GM18861 (cell line): ENCODE data around the gene KLRG1.

Experiments
- ATAC-seq: cut with Tn5 transposase; IDR thresholded peaks from one replicate; pipeline ENCODE4 v1.9.1; 2021; ENCODE audit not compliant: unreplicated experiment

The KLRG1 gene

DNA sequence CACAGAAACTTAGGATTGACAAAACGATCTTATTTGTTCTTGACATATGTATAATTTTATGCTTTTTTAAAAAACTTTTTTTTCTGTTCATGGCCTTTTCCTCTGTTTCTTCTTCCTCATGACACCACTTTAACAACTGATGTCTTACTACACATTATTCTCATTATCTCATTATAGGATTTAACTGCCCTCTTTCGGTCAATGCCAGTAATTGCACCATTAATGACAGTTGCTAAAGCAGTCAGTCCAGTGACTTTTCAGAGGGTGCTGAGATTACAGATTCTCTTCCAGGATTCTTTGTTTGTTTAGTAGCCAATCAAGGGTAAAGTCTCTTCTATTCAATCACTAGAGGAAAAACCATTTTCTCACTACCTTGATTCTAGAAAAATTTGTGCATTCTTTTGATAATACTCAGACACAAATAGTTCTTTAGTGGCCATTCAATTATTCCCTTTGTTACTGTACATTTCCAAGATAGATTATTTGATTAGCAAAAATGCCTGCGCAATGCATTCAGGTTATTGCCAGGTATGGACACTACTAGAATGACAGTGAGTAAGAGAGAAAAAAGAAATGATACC is 50.1 kb downstream of the KLRG1 start:
- ATAC-seq: no peak

DNA sequence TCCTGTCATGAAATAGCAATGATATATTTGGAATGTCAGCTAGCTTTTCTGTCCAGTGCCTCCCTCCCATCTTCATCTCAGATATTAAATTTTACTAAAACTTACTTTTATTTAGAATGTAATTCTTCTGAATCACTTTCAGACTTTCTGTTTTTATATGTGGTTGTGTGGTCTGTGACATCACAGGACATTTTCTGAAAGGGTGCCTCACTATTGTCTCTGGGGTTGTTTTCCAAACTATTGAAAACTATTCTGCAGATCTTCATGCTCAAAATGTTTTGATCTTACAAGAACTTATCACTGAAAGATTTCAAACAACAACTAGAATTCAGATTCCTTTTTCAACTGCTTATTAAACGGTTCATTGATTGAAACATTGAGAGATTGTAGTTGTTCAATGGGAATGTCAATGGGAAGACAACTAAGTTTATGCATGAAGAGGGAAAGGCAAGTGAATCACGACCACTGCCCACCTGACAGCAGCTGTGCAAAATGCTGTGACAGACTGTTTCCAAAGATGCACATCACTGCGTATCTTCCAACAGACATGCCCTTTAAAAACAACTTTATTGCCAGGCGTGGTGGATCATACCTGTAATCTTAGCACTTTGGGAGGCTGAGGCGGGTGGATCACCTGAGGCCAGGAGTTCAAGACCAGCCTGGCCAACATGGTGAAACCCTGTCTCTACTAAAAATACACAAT is 51.3 kb downstream of the KLRG1 start:
- no peak for ATAC-seq

DNA sequence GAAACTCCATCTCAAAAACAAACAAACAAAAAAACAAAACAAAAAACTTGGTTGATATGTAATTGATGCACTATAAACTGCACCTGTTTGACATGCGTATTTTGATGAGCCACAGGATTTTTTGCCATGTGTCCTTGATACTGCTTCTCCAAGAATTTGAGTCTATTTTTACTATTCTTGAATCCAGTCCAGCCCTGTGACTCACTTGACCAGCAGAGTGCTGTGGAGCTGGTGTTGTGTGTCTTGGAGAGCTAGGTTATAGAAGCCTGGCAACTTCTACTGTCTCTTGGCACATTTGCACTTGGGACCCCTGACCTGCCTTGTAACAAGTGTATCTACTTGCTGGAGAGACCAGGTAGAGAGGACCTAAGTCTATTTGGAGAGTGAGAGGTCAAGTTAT is 52.0 kb downstream of the KLRG1 start:
- no peak for ATAC-seq

DNA sequence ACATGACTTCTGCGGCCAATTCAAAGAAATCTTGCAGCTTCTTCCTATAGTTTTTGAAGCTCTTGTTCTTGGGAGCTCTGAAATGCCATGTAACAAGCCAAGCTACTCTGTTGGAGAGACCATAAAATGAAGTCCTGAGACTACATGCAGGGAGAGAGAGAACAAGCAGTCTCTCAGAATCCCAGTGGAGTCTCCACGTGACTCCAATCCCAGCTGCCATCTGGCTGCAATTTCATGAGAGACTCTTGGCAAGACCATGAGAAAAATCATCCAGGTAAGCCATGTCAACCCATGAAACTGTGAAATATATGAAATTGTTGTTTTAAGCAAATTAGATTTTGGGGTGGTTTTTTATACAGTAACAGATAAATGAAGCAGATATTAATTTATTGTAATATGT is 54.4 kb downstream of the KLRG1 start:
- ATAC-seq: no peak

DNA sequence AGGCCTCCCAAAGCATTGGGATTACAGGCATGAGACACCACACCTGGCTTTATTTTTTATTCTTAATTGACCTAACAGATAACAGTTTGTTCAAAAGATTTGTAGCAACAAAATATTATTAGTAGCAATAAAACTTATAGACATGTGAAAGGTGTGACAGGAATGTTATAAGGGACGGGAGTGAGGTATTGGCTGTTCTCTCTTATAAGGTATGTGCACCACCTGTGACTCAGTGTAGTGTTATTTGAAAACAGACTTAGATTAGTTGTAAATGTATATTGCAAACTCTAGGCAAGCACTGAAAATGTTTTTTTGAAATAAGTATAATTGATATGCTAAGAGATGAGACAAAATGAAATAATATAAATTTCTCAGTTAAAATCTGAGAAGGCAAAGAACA is 57.8 kb downstream of the KLRG1 start:
- ATAC-seq: no peak

DNA sequence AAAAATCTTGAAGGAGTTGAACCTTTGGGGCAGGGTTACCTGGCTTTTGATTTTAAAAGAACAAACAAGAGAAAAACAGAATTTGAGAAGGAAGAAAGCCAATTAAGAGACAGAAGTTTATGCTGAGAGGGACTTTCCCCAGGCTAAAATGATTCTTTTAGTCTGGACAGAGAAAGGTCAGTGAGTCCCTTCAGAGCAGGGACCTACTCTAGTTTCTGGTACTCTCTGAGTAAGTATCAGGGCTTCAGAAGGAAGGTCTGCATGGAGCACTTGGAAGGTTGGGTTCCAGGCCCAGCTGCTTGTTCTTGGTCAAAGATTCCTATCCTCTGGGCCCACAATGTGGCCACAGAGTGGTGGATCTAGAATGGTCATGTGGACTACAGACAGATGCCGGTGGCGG is 59.6 kb downstream of the KLRG1 start:
- ATAC-seq: no peak

DNA sequence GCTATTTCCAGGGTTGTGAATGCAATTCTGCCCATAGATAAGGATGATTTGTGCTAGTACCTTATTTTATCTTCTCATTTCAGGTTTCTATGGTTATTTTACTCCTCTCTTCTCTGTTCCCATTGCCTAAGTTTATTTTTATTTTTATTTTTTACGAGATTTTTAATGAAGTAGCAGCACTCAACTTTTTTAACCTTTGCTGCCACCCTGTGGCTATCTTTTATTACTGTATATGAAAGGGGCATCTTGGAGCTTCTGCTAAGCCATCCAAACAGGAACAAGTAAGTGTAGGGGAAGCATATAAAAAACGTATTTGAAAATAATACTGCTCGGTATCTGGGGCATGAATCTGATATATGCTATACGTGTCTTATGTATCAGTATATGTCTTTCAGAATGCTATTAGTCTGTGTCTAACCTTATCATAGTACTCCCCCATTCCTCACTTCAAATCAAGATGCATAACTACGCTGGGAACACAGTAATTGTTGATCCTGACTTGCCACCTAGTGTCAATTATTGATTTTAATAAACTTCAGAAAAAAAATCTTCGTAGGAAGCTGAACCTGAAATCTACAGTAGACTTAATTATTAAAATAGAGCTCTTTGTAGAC is 60.3 kb downstream of the KLRG1 start:
- ATAC-seq: no peak

DNA sequence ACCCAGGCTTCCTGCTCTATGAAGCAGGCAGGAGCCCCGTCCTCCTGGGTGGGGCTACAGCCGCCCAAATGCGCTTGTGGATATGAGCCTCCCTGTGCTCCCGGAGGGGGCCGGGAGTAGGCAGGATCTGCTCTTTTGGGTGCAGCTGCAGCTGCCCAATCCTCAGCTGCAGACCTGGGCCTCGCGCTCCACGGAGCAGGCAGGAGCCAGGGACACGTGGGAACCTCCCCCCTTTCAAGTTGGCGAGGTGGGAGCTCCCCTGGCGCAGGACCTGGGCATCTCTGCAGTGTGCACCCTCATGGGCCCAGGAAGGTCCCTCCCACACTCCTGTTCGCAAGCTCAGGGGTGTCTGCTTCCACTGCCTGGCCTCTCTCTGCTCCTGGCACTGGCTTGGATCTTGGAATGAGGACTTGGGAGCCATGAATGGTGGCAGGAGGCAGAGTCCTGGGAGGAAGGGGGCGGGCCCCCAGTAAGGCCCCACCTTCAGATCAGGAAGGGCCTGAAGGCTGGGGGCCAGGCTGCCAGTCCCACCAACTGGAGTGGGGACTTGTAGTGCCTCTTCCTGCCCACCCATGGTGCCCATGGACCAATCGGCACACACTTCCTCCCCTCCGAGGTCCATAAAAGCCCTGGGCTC is 61.3 kb downstream of the KLRG1 start:
- ATAC-seq: no peak

DNA sequence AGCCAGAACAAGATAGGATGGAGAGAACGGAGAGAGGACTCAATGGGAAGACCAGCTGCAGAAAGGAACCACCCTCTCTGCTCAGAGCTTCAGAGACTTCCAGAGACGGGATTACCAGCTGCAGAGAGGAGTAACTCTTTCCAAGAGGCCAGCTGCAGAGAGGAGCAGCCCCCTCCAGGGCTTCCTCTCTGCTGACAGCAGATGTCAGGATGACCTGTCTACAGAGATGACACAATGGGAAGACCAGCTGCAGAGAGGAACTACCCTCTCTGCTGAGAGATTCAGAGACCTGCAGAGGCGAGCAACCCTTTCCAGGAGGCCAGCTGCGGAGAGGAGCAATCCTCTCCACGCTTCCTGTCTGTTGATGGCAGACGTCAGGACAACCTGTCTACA is 61.8 kb downstream of the KLRG1 start:
- no peak for ATAC-seq

DNA sequence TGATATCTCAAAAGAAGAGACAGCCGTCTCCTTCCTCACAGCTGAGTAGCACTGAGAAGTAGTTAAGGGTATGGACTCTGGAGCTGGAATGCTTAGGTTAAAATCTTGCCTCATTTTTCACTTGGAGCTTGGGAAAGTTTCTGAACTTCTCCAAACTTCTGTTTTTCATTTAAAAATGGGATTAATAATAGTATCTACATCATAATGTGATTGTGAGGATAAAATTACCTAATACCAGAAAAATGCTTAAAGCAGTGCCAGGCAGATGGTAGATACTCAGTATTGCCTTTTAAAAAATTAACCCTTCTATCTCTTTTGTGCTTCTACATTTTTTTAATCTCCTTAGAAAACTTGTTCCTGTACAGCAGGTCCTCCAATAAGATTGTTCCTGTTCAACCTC is 63.3 kb downstream of the KLRG1 start:
- no peak for ATAC-seq
